Left hindlimb (tissue), 1 donor: Measurements from ENCODE around the gene CORO6.
A peak's percentile ranks its signal among the peaks of the same experiment; 100 is the strongest.
"Not testable (repeated sequence)": the region's sequence is repeated elsewhere in the genome, so short reads cannot be mapped to it uniquely, and the experiment has no call there.

Experiments used
- DNase-seq: peaks from one replicate; pipeline ENCODE4 v3.0.0-alpha.2; 2018

CORO6 gene

GRCh38 chr17:29622337-29623282 lies at the start of gene CORO6:
Gene CORO6, minus strand, starts transcription at chr17:29622912. Its CDS starts 1,491 bp downstream, at chr17:29621421.
- DNase-seq, result no peak

- DNase-seq, result no peak
These were observed 48.9 kb upstream of the CORO6 start for GRCh38 chr17:29671661-29672060.

GRCh38 chr17:29669266-29669665 lies 46.6 kb upstream of the CORO6 start:
- DNase-seq, result no peak

GRCh38 chr17:29667969-29668368 lies 45.3 kb upstream of the CORO6 start:
- no peak for DNase-seq

GRCh38 chr17:29665481-29665810 lies 42.7 kb upstream of the CORO6 start:
- DNase-seq, result no peak

- DNase-seq, result no peak
These were observed 42.2 kb upstream of the CORO6 start for GRCh38 chr17:29664743-29665480.

GRCh38 chr17:29663155-29663554 lies 40.4 kb upstream of the CORO6 start:
- no peak for DNase-seq

GRCh38 chr17:29661213-29661612 lies 38.5 kb upstream of the CORO6 start:
- no peak for DNase-seq

GRCh38 chr17:29659155-29659554 lies 36.4 kb upstream of the CORO6 start:
- no peak for DNase-seq

- no peak for DNase-seq
These were observed 32.6 kb upstream of the CORO6 start for GRCh38 chr17:29655323-29655722.

- no peak for DNase-seq
These were observed 31.4 kb upstream of the CORO6 start for GRCh38 chr17:29653995-29654714.

GRCh38 chr17:29652976-29653375 lies 30.3 kb upstream of the CORO6 start:
- no peak for DNase-seq

- not testable (repeated sequence) for DNase-seq
These were observed 29.2 kb upstream of the CORO6 start for GRCh38 chr17:29651913-29652312.

- DNase-seq, result no peak
These were observed 27.7 kb upstream of the CORO6 start for GRCh38 chr17:29650396-29650795.

GRCh38 chr17:29649359-29649758 lies 26.6 kb upstream of the CORO6 start:
- no peak for DNase-seq

GRCh38 chr17:29648005-29648404 lies 25.3 kb upstream of the CORO6 start:
- DNase-seq, result no peak

- DNase-seq, result peak; percentile 70
These were observed 22.9 kb upstream of the CORO6 start for GRCh38 chr17:29645515-29646051.

GRCh38 chr17:29643817-29644160 lies 21.1 kb upstream of the CORO6 start:
- no peak for DNase-seq

- DNase-seq, result no peak
These were observed 19.5 kb upstream of the CORO6 start for GRCh38 chr17:29642171-29642611.

GRCh38 chr17:29640981-29641642 lies 18.4 kb upstream of the CORO6 start:
- no peak for DNase-seq

- no peak for DNase-seq
These were observed 17.7 kb upstream of the CORO6 start for GRCh38 chr17:29640413-29640812.

GRCh38 chr17:29633886-29634285 lies 11.2 kb upstream of the CORO6 start:
- no peak for DNase-seq
